Large intestine (tissue), 3 donors: ENCODE measurements around the gene SLC6A13. TPM values are rescaled to one million over a fixed set of nuclear protein-coding genes. Genes with fewer than 3 reads are reported as not detected.

Experiments
- DNase-seq, 2 donors: peaks; one replicate each; pipeline versions ENCODE4 v3.0.0 to v3.0.0-alpha.2; 2013
- H3K27ac ChIP-seq: one replicate; pipeline ENCODE4 v1.5.1; 2013; ENCODE audit warnings: low read length
- H3K27me3 ChIP-seq: 2 replicates; pipeline ENCODE4 v1.6.1; 2013; ENCODE audit warnings: low read length; ENCODE audit not compliant: control insufficient read depth, insufficient read depth
- H3K36me3 ChIP-seq: 2 replicates; pipeline ENCODE4 v1.6.1; 2013; ENCODE audit warnings: low read length; ENCODE audit not compliant: control insufficient read depth, insufficient read depth
- H3K4me1 ChIP-seq: one replicate; pipeline ENCODE4 v1.6.1; 2013; ENCODE audit warnings: low read length; ENCODE audit not compliant: control insufficient read depth, insufficient read depth
- H3K4me3 ChIP-seq: one replicate; pipeline ENCODE4 v1.5.1; 2013; ENCODE audit warnings: low read length
- H3K9me3 ChIP-seq: one replicate; pipeline ENCODE4 v1.6.1; 2013; ENCODE audit warnings: mild to moderate bottlenecking, low read depth, low read length, moderate library complexity; ENCODE audit not compliant: control insufficient read depth
- WGBS: methylation state at CpG from one replicate; pipeline ENCODE4 v1.1.5; 2013; ENCODE audit warnings: low lambda C conversion rate; ENCODE audit not compliant: insufficient coverage; 5-methylcytosine and 5-hydroxymethylcytosine counted together
- polyA plus RNA-seq: library from polyadenylated mRNA; unstranded; fragments of 120-200 nt; gene quantifications from one replicate; pipeline ENCODE4 v1.2.1, GENCODE V29; 2013

Gene SLC6A13
- polyA plus RNA-seq, 1 donor = 0.28 TPM

GRCh38 chr12:291153-291723, 28.6 kb upstream of the SLC6A13 start:
- H3K36me3 ChIP-seq = peaks cover 54% of the 10 kb centered on the region

GRCh38 chr12:288687-289086, 26.1 kb upstream of the SLC6A13 start:
- Histone ChIP-seq H3K4me3 (no peak overlapping the region), H3K27me3 (no peaks in the 10 kb centered on the region), H3K27ac (no peak overlapping the region), H3K9me3 (no peaks in the 10 kb centered on the region), H3K4me1 (no peaks in the 10 kb centered on the region), H3K36me3 (peaks cover 53% of the 10 kb centered on the region)
- no CpG with 5 or more reads among the region's 5 CpGs for WGBS
- DNase-seq = no peak

More at GRCh38 chr12:291153-291723, 28.6 kb upstream of the SLC6A13 start:
- Histone ChIP-seq H3K27ac (no peak overlapping the region), H3K4me1 (no peaks in the 10 kb centered on the region), H3K4me3 (no peak overlapping the region), H3K27me3 (no peaks in the 10 kb centered on the region), H3K9me3 (no peaks in the 10 kb centered on the region)
- DNase-seq = no peak
- 92% methylated on average over 1 of the region's 1 CpG for WGBS

GRCh38 chr12:286531-287300, 24.1 kb upstream of the SLC6A13 start:
- H3K4me1 ChIP-seq = no peaks in the 10 kb centered on the region
- H3K36me3 ChIP-seq = peaks cover 40% of the 10 kb centered on the region
- 83% methylated on average over 1 of the region's 5 CpGs for WGBS
- no peak overlapping the region for H3K27ac ChIP-seq
- DNase-seq = no peak
- H3K4me3 ChIP-seq = no peak overlapping the region
- no peaks in the 10 kb centered on the region for H3K27me3 ChIP-seq
- H3K9me3 ChIP-seq = no peaks in the 10 kb centered on the region

GRCh38 chr12:278046-278445, 15.4 kb upstream of the SLC6A13 start:
- Histone ChIP-seq H3K27me3 (no peaks in the 10 kb centered on the region), H3K36me3 (peaks cover 6% of the 10 kb centered on the region), H3K4me3 (no peak overlapping the region), H3K27ac (no peak overlapping the region), H3K4me1 (no peaks in the 10 kb centered on the region), H3K9me3 (no peaks in the 10 kb centered on the region)
- WGBS = 100% methylated on average over 2 of the region's 5 CpGs
- DNase-seq = no peak

- 100% methylated on average over 2 of the region's 6 CpGs for WGBS
- DNase-seq = no peak
- Histone ChIP-seq H3K9me3 (no peaks in the 10 kb centered on the region), H3K27me3 (no peaks in the 10 kb centered on the region), H3K36me3 (no peaks in the 10 kb centered on the region), H3K4me3 (no peak overlapping the region), H3K4me1 (no peaks in the 10 kb centered on the region), H3K27ac (no peak overlapping the region)
These were observed 13.2 kb upstream of the SLC6A13 start for GRCh38 chr12:275812-276211.

- no peak for DNase-seq
- Histone ChIP-seq H3K27me3 (peaks cover 3% of the 10 kb centered on the region), H3K9me3 (no peaks in the 10 kb centered on the region), H3K27ac (no peak overlapping the region), H3K4me3 (no peak overlapping the region), H3K4me1 (no peaks in the 10 kb centered on the region), H3K36me3 (no peaks in the 10 kb centered on the region)
- WGBS = no CpG with 5 or more reads among the region's 3 CpGs
These were observed 10.7 kb upstream of the SLC6A13 start for GRCh38 chr12:273382-273781.

GRCh38 chr12:272942-273341, 10.3 kb upstream of the SLC6A13 start:
- no peak overlapping the region for H3K27ac ChIP-seq
- H3K9me3 ChIP-seq = no peaks in the 10 kb centered on the region
- peaks cover 6% of the 10 kb centered on the region for H3K27me3 ChIP-seq
- no peaks in the 10 kb centered on the region for H3K36me3 ChIP-seq
- no peaks in the 10 kb centered on the region for H3K4me1 ChIP-seq
- DNase-seq = no peak
- WGBS = no CpG with 5 or more reads among the region's 6 CpGs
- no peak overlapping the region for H3K4me3 ChIP-seq

- no peak for DNase-seq
- Histone ChIP-seq H3K4me1 (no peaks in the 10 kb centered on the region), H3K36me3 (no peaks in the 10 kb centered on the region), H3K27me3 (peaks cover 17% of the 10 kb centered on the region), H3K9me3 (no peaks in the 10 kb centered on the region), H3K27ac (no peak overlapping the region), H3K4me3 (no peak overlapping the region)
- WGBS = 100% methylated on average over 1 of the region's 4 CpGs
These were observed 8.5 kb upstream of the SLC6A13 start for GRCh38 chr12:271161-271560.

GRCh38 chr12:269191-269590, 6.6 kb upstream of the SLC6A13 start:
- no peak overlapping the region for H3K4me3 ChIP-seq
- no peaks in the 10 kb centered on the region for H3K4me1 ChIP-seq
- H3K9me3 ChIP-seq = no peaks in the 10 kb centered on the region
- no peak overlapping the region for H3K27ac ChIP-seq
- H3K27me3 ChIP-seq = peaks cover 17% of the 10 kb centered on the region
- no peak for DNase-seq
- no peaks in the 10 kb centered on the region for H3K36me3 ChIP-seq
- WGBS = no CpG with 5 or more reads among the region's 3 CpGs

GRCh38 chr12:268483-268840, 5.8 kb upstream of the SLC6A13 start:
- H3K4me3 ChIP-seq = no peak overlapping the region
- 36% methylated on average over 4 of the region's 7 CpGs for WGBS
- DNase-seq = no peak
- H3K27ac ChIP-seq = no peak overlapping the region
- H3K27me3 ChIP-seq = peaks cover 21% of the 10 kb centered on the region
- H3K4me1 ChIP-seq = no peaks in the 10 kb centered on the region
- H3K36me3 ChIP-seq = no peaks in the 10 kb centered on the region
- H3K9me3 ChIP-seq = no peaks in the 10 kb centered on the region
